ENCODE measurements around the gene GRIN2B. TPM values are rescaled to one million over a fixed set of nuclear protein-coding genes. Genes with fewer than 3 reads are reported as not detected.

GRIN2B gene
- total RNA-seq, 6 donors from 2014 or later: under 0.01 to 0.27 (median 0.06) TPM; not detected in 2

DNA sequence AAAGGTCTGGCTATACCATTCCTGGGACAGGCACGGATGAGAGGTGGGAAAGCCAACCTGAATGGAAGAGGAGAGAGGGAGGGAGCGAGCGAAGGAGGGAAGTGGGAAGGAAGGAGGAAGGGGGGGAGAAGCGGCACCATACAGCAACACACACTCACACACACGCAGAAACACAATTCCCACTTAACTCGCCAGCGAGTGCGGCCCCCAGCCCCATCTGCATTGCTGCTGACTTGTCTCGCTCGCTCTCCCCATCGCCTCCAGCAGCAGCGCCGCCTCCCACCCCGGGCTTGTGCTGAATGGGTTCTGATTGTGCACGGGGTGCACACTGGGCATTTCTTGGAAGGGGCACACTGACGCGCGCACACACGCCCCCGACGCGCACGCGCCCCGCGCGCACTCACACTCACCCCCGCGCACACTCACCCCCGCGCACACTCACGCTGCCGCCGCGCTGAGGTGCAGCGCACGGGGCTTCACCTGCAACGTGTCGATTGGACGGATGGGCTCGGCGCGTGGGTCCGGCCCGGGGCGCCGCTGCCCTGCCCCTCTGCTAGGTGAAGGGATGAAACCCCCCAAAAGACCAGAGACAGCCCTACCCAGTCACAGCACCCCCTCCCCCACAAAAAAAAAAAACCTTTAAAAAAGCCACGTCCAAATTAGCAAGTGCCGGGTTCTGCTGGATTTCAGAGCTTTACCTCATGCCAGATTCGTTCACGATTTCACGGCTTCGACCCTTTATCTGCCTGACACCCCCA is 685 bp downstream of the GRIN2B start:
- DNase-seq (peak in 1 of 2 donors; percentile 81), ATAC-seq (ENCODE audit: low FRiP score in 2 of 2) (peak in 1 of 2 donors; percentile 29)
- Histone ChIP-seq H3K9me3 (no peaks in the 10 kb centered on the region), H3K27ac (no peak overlapping the region), H3K36me3 (no peaks in the 10 kb centered on the region), H3K27me3 (peaks cover 0 to 19% (median 12%) of the 10 kb centered on the region in 4 donors), H3K4me1 (peaks cover 14 to 22% (median 19%) of the 10 kb centered on the region in 4 donors), H3K4me3 (peak overlapping the region in 3 of 4 donors; percentile 20 to 37 (median 31))
- TF ChIP-seq CTCF (IDR thresholded peaks at IDR 0.05): no peak
- TF ChIP-seq POLR2A (IDR thresholded peaks at IDR 0.05): no peak
- TF ChIP-seq POLR2AphosphoS5 (IDR thresholded peaks at IDR 0.05): no peak
- TF ChIP-seq EP300 (IDR thresholded peaks at IDR 0.05): no peak
- 2 to 6% methylated on average over 13 to 41 of the region's 53 CpGs for WGBS, 2 donors

GRCh38 chr12:13979772-13980378 is 1.5 kb downstream of the GRIN2B start:
- Histone ChIP-seq H3K27me3 (peaks cover 0 to 19% (median 12%) of the 10 kb centered on the region in 4 donors), H3K4me3 (no peak overlapping the region), H3K9me3 (no peaks in the 10 kb centered on the region), H3K36me3 (no peaks in the 10 kb centered on the region), H3K27ac (no peak overlapping the region), H3K4me1 (peaks cover 14 to 22% (median 19%) of the 10 kb centered on the region in 4 donors)
- TF ChIP-seq POLR2AphosphoS5 (IDR thresholded peaks at IDR 0.05) (no peak), EP300 (IDR thresholded peaks at IDR 0.05) (no peak), POLR2A (IDR thresholded peaks at IDR 0.05) (no peak), CTCF (IDR thresholded peaks at IDR 0.05) (no peak)
- ATAC-seq (ENCODE audit: low FRiP score in 2 of 2): no peak
- DNase-seq: no peak
- WGBS, 2 donors: 42 to 49% methylated on average over 15 of the region's 15 CpGs

DNA sequence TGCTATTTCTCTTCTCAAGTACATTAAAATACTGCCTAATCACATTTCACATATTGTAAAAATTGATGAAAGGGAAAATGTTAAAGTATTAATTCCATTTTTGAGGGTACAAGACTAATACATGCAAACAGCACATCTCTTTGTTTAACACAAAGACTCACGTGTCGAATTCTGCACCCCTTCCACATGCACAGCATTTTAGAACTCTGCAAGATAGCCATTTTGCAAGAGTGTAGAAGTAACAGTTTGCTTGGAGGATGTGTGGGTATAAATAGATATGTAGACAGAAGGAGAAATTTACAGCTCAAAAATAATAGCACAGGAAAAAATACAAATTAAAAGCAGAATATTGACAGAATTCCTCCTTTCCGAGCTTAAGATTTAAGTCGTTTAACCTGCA is 2.5 kb downstream of the GRIN2B start:
- Histone ChIP-seq H3K36me3 (no peaks in the 10 kb centered on the region), H3K4me3 (no peak overlapping the region), H3K9me3 (no peaks in the 10 kb centered on the region), H3K27ac (no peak overlapping the region), H3K4me1 (peaks cover 14 to 22% (median 19%) of the 10 kb centered on the region in 4 donors), H3K27me3 (peaks cover 0 to 19% (median 12%) of the 10 kb centered on the region in 4 donors)
- DNase-seq (no peak), ATAC-seq (ENCODE audit: low FRiP score in 2 of 2) (no peak)
- 75 to 85% methylated on average over 4 of the region's 4 CpGs for WGBS, 2 donors
- TF ChIP-seq POLR2A (IDR thresholded peaks at IDR 0.05) (no peak), POLR2AphosphoS5 (IDR thresholded peaks at IDR 0.05) (no peak), CTCF (IDR thresholded peaks at IDR 0.05) (no peak), EP300 (IDR thresholded peaks at IDR 0.05) (no peak)

- Histone ChIP-seq H3K27me3 (peaks cover 0 to 14% (median 9%) of the 10 kb centered on the region in 4 donors), H3K4me3 (no peak overlapping the region), H3K9me3 (no peaks in the 10 kb centered on the region), H3K36me3 (no peaks in the 10 kb centered on the region), H3K27ac (no peak overlapping the region), H3K4me1 (peaks cover 13 to 19% (median 17%) of the 10 kb centered on the region in 4 donors)
- DNase-seq: no peak
- WGBS, 2 donors: 73 to 88% methylated on average over 2 of the region's 2 CpGs
- TF ChIP-seq POLR2AphosphoS5 (IDR thresholded peaks at IDR 0.05) (no peak), POLR2A (IDR thresholded peaks at IDR 0.05) (no peak), EP300 (IDR thresholded peaks at IDR 0.05) (no peak), CTCF (IDR thresholded peaks at IDR 0.05) (no peak)
- ATAC-seq (ENCODE audit: low FRiP score in 2 of 2): no peak
Measured at GRCh38 chr12:13976880-13977279, 4.5 kb downstream of the GRIN2B start.

Measured in upper lobe of left lung (tissue), 6 donors.